ENCODE measurements around the gene MPP1.

MPP1 gene

DNA sequence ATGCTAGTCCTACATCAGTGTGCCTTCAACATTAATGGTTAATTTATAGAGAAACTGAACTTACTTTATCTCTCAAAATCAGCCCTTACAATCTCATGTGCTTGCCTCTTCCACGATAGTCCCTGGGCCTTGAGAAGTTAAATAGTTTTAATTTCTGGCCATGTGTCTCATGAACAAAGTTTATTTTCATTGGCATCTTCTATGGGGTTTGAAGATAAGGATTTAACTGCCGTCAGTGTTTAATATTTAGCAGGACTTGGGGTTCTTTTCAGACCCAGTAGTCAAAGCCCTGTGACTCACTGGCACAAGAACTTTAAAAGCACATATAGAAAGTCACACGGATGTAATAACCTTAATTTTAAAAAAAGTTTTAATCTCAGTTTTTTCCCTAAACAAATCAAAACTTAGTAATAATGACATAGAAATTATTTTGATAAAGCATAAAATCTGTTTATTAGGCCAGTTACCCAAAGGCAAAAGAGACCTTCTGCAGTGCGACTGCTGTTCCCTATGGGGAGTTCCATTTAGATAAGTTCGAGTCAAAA is 10.1 kb upstream of the MPP1 start:
- Histone ChIP-seq H3K4me3 (no peak overlapping the region), H3K36me3 (no peaks in the 10 kb centered on the region), H3K9me3 (replicated peaks in 1 of 11) (peaks cover 5 to 15% (median 12%) of the 10 kb centered on the region in 11 experiments), H4K20me1 (no peaks in the 10 kb centered on the region), H3K27me3 (peaks cover 78 to 96% (median 83%) of the 10 kb centered on the region in 11 experiments), H3K9ac (no peak overlapping the region), H3K27ac (no peak overlapping the region), H3K4me2 (no peak overlapping the region), H3K4me1 (peaks cover 0 to 6% (median 0%) of the 10 kb centered on the region in 10 experiments; a peak in 1 of 20 replicates)
- no peak for TF ChIP-seq Cebpa-rat (IDR thresholded peaks at IDR 0.05)

DNA sequence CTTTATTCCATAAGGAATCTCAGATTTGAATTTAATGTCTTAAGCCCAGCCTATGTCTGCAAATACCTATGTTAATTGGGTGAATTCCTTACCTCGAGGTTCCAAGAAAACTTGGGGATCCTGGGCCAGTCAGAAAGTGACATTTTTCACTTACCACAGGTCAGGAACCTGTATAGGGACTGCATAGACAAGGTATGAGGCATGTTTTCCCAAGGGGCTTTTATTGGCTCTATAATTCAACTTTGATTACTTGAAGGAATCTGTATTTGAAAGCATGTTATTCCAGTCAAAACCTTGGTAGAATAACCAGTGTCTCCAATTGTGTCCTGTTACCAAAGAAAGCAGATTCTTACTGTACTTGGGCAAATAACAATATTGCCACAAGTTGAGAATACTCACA is 8.5 kb upstream of the MPP1 start:
- H3K9me3 ChIP-seq (replicated peaks in 1 of 11): peaks cover 5 to 18% (median 14%) of the 10 kb centered on the region in 11 experiments
- H3K27ac ChIP-seq: no peak overlapping the region
- no peaks in the 10 kb centered on the region for H3K36me3 ChIP-seq
- no peak overlapping the region for H3K4me2 ChIP-seq
- H3K4me3 ChIP-seq: no peak overlapping the region
- no peaks in the 10 kb centered on the region for H4K20me1 ChIP-seq
- H3K9ac ChIP-seq: no peak overlapping the region
- no peak for TF ChIP-seq Cebpa-rat (IDR thresholded peaks at IDR 0.05)
- H3K4me1 ChIP-seq: peaks cover 0 to 6% (median 0%) of the 10 kb centered on the region in 10 experiments; a peak in 1 of 20 replicates
- peaks cover 68 to 91% (median 80%) of the 10 kb centered on the region in 11 experiments for H3K27me3 ChIP-seq

DNA sequence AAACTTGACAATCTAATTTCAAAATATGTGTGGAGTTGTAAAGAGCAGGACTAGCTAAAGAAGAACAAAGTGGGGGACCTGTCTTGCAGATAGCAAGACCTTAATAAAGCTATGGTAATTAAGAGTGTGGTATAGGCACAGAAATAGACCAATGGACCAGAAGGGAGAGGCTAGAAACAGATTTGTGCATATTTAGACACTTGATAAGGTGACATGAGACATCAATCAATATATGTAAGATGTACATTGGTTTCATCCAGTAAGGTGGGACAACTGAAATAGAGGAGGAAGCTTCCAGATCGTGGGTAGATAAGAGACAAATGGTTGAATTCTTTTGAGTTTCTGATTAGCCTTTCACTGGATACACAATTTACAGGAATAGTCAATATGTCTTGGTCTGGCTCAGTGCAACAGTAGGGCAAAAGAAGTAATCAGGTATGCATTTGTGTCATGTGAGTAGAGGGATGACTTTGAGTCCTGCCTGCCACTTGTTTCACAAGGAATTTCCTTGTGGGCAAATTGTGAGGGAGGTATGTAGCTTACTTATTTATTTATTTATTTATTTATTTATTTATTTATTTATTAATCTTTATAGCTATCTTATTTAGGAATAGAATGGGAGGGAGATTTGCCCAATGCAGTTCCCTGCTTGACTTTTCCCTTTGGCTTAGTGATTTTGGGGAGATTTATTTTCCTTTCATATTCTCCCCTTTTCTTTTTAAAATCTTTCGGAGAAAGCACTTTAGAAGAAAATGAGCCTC is 7.2 kb upstream of the MPP1 start:
- no peaks in the 10 kb centered on the region for H3K36me3 ChIP-seq
- H3K4me3 ChIP-seq: no peak overlapping the region
- peaks cover 73 to 94% (median 84%) of the 10 kb centered on the region in 11 experiments for H3K27me3 ChIP-seq
- H3K27ac ChIP-seq: no peak overlapping the region
- TF ChIP-seq Cebpa-rat (IDR thresholded peaks at IDR 0.05): no peak
- H3K9me3 ChIP-seq (replicated peaks in 1 of 11): peaks cover 17 to 25% (median 20%) of the 10 kb centered on the region in 11 experiments
- H4K20me1 ChIP-seq: no peaks in the 10 kb centered on the region
- no peak overlapping the region for H3K4me2 ChIP-seq
- no peak overlapping the region for H3K9ac ChIP-seq
- H3K4me1 ChIP-seq: peaks cover 0 to 6% (median 0%) of the 10 kb centered on the region in 10 experiments; a peak in 1 of 20 replicates

DNA sequence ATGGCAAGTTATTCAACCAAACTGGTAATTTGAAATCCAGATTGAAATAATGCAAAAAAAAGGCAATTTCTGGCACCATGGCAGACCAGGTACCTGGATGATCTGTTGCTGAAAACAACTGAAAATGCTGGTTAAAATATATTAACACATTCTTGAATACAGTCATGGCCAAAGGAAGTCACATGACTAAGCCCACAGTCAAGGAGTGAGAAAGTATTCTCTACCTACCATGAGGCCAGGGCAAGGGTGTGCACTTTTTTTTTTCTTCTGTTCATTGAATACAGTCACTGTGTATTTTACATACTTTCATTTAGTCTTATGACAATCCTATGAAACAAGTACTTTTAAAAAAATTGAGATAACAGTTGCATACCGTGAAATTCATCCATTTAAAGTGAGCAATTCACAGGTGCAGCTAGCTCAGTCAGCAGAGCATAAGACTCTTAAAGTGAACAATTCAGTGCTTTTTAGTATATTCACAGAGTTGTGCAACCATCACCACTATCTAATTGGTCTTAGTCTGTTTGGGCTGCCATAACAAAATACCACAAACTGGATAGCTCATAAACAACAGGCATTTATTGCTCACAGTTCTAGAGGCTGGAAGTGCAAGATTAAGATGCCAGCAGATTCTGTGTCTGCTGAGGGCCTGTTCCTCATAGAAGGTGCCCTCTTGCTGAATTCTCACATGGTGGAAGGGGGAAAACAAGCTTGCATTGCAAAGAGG is 4.8 kb upstream of the MPP1 start:
- no peak overlapping the region for H3K27ac ChIP-seq

DNA sequence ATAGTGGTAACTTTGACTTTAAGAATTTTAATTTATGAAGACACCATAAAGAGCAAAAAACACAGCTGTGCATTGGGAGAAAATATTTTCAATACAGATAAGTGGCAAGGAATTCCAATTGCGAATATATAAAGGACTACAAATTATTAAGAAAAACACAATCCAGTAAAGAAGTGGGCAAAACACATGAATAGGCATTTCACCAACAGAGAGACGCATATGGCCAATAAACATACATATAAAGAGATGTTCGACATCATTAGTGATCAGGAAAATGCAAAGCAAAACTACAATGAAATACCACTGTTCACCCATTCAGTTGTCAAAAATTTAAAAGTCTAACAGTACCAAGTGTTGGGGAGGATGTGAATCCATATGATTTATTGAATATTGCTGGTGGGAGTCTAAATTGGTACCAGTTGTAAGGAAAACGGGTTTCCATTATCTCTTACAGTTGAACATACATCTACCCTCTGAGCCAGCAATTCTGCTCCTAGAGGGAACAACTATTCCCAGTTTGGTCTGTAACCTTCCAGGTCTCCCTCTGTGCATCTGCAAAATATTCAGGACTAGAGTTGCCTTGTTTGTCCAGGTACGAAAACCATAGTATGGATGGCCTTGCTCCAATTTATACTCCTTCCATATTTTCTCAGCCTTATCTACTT is 1.7 kb upstream of the MPP1 start:
- no peak for TF ChIP-seq Cebpa-rat (IDR thresholded peaks at IDR 0.05)
- Histone ChIP-seq H3K9ac (no peak overlapping the region), H3K27me3 (peaks cover 42 to 83% (median 79%) of the 10 kb centered on the region in 11 experiments), H3K4me3 (no peak overlapping the region), H3K36me3 (no peaks in the 10 kb centered on the region), H3K9me3 (replicated peaks in 1 of 11) (peaks cover 29 to 47% (median 38%) of the 10 kb centered on the region in 11 experiments), H3K4me2 (no peak overlapping the region), H4K20me1 (no peaks in the 10 kb centered on the region; a peak in 1 of 22 replicates), H3K27ac (no peak overlapping the region), H3K4me1 (peaks cover 5 to 33% (median 25%) of the 10 kb centered on the region in 10 experiments; a peak in 18 of 20 replicates)

More for the DNA sequence above, 4.8 kb upstream of the MPP1 start:
- Histone ChIP-seq H3K27me3 (peaks cover 65 to 83% (median 78%) of the 10 kb centered on the region in 11 experiments), H3K9me3 (replicated peaks in 1 of 11) (peaks cover 29 to 40% (median 33%) of the 10 kb centered on the region in 11 experiments), H3K4me3 (no peak overlapping the region), H3K36me3 (no peaks in the 10 kb centered on the region), H4K20me1 (no peaks in the 10 kb centered on the region; a peak in 1 of 22 replicates), H3K9ac (no peak overlapping the region), H3K4me1 (peaks cover 0 to 5% (median 4%) of the 10 kb centered on the region in 10 experiments; a peak in 5 of 20 replicates), H3K4me2 (no peak overlapping the region)
- TF ChIP-seq Cebpa-rat (IDR thresholded peaks at IDR 0.05): no peak

DNA sequence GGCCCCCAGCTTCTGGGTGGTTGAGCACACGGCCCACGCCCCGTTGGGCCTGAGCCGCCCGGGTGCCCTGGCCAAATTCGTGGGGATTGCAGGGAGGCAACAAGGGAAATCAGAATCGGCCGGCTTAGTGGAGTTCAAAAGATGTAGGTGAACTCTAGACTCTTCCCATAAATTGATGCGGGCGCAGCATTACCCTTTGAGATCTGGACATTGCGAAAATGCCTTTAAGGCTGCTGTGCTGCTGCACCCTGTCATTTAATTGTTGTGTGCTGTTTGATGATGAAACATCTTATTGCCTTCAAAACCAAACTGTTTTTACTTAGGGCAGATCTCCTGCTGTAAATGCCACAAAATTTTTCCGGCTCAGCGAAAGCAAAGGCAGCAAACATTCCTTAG is 409 bp upstream of the MPP1 start:
- H3K36me3 ChIP-seq: no peaks in the 10 kb centered on the region
- H3K9ac ChIP-seq: peak overlapping the region; percentile 64 to 92 (median 78); a peak in 21 of 22 replicates
- H3K4me3 ChIP-seq: peak overlapping the region; percentile 72 to 79 (median 75)
- H3K27me3 ChIP-seq: peaks cover 36 to 83% (median 80%) of the 10 kb centered on the region in 11 experiments
- H3K27ac ChIP-seq: peak overlapping the region in 5 of 11 experiments; percentile 16 to 88 (median 62); a peak in 7 of 22 replicates
- peak overlapping the region; percentile 74 to 93 (median 80) for H3K4me2 ChIP-seq
- H3K9me3 ChIP-seq (replicated peaks in 1 of 11): peaks cover 29 to 49% (median 38%) of the 10 kb centered on the region in 11 experiments
- no peak for TF ChIP-seq Cebpa-rat (IDR thresholded peaks at IDR 0.05)
- H3K4me1 ChIP-seq: peaks cover 17 to 45% (median 38%) of the 10 kb centered on the region in 10 experiments
- H4K20me1 ChIP-seq: no peaks in the 10 kb centered on the region; a peak in 1 of 22 replicates

DNA sequence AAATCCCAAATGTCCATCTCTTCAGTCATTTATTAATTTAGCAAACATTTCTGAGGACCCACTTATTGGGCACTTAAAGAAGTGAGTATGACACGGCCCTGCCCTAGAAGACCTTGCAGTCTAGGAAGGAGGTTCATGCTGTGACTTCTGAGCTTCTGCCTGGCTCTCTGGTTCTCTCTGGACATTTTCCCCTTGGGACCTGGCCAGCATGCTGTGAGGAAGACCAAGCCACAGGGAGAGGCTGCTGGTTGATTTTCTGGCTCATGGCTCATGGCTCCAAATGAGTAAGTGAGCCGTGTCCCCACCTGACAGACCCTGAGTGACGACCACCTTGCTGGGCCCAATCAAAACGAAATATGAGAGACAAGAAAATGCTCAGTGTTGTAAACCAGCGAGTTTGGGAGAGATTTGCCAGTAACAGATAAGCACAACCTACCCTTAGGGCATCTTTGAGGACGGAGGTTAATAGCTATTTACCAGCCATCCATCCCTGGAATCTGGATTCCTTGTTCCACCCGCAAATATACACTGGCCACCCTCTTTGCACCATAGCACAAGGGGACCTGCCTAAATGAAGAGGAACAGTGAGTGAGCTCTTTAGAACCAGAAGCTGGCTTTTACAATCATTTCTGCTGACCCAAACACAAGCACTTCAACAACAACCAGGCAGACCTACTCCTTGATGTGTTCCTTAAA is 876 bp downstream of the MPP1 start:
- Histone ChIP-seq H3K4me1 (peaks cover 30 to 58% (median 51%) of the 10 kb centered on the region in 10 experiments), H3K36me3 (no peaks in the 10 kb centered on the region), H3K27ac (peak overlapping the region; percentile 53 to 88 (median 62); a peak in 21 of 22 replicates), H3K4me2 (peak overlapping the region; percentile 75 to 93 (median 81)), H3K9me3 (replicated peaks in 1 of 11) (peaks cover 29 to 54% (median 38%) of the 10 kb centered on the region in 11 experiments), H3K27me3 (peaks cover 44 to 86% (median 82%) of the 10 kb centered on the region in 11 experiments; a peak in 21 of 22 replicates), H3K9ac (peak overlapping the region; percentile 70 to 92 (median 79)), H4K20me1 (no peaks in the 10 kb centered on the region; a peak in 1 of 22 replicates), H3K4me3 (peak overlapping the region; percentile 72 to 79 (median 75))
- no peak for TF ChIP-seq Cebpa-rat (IDR thresholded peaks at IDR 0.05)

DNA sequence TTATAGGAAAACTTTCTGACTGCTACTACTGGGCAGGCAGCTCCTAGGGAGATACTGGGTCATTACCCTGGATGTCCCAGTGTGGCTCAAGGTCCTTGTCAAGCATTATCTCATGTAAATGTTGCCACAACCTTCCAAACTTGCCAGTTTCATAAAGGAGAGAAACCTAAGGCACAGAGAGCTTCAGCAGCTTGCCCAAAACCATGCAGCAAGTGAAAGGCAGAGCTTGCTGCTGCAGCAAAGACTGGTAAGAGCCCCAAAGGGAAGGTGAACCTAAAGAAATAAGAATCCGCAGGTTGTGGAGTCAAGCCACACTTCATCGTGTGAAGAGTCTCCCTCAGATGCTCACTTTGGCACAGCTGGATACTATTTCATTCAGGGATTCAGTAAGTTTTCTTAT is 2.3 kb downstream of the MPP1 start:
- H3K4me2 ChIP-seq: peak overlapping the region; percentile 75 to 93 (median 81)
- H3K4me3 ChIP-seq: peak overlapping the region in 6 of 10 experiments; percentile 74 to 79 (median 78); a peak in 9 of 20 replicates
- H3K9ac ChIP-seq: peak overlapping the region in 5 of 11 experiments; percentile 11 to 92 (median 77); a peak in 7 of 22 replicates
- H3K36me3 ChIP-seq: no peaks in the 10 kb centered on the region
- H4K20me1 ChIP-seq: no peaks in the 10 kb centered on the region; a peak in 1 of 22 replicates
- H3K9me3 ChIP-seq (replicated peaks in 1 of 11): peaks cover 16 to 40% (median 28%) of the 10 kb centered on the region in 11 experiments
- peaks cover 33 to 87% (median 82%) of the 10 kb centered on the region in 11 experiments for H3K27me3 ChIP-seq
- H3K4me1 ChIP-seq: peaks cover 42 to 73% (median 61%) of the 10 kb centered on the region in 10 experiments
- TF ChIP-seq Cebpa-rat (IDR thresholded peaks at IDR 0.05): no peak
- H3K27ac ChIP-seq: peak overlapping the region in 5 of 11 experiments; percentile 15 to 88 (median 83); a peak in 5 of 22 replicates
